Iris pigment epithelial cell (primary cell): ENCODE measurements around the gene RIPK4.

Source experiments
- DNase-seq: peaks from one replicate; pipeline ENCODE4 v3.0.0-alpha.2; 2011; ENCODE audit warnings: low read depth

RIPK4 gene

DNA sequence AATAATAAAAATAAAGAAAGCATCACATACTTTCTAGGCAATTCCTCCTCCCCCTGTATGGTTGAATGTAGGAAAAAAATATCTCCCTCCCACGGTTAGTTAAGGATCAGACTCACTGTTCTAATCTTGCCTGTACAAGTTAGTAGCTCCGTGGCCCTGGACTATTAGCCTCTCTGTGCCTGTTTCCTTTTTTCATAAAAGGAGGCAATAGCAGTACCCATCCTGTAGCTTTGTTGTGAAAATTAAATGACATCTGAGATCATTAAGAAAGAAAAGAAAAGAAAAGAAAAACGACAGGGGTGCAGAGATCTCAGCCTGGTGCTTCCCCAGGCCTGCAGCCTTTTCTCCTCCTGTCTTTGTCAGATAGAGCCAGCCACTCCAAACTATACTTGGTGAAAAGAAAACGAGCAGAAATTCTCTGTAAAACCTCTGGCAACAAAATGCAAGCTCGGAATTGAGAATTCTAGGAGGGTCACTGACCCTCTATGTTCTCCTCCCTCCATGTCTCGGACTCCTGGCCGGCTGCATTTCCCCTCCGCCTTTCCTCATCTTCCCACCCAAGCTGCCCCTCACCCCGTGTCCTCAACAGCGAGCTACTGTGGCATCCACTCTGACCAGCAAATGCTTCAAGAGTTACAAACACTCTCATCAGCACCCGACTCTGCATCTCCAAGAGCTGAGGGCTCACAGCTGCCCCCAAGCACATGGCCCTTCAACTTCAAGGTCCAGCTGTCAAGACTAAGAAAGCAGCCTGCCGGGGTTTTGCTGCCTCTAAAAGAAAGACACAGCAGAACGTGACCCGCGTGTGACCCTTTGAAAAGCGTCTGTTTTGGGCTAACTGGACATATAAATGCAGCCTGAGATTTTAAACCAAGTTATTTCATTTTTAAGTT, 13.6 kb downstream of the RIPK4 start:
- DNase-seq, result no peak

DNA sequence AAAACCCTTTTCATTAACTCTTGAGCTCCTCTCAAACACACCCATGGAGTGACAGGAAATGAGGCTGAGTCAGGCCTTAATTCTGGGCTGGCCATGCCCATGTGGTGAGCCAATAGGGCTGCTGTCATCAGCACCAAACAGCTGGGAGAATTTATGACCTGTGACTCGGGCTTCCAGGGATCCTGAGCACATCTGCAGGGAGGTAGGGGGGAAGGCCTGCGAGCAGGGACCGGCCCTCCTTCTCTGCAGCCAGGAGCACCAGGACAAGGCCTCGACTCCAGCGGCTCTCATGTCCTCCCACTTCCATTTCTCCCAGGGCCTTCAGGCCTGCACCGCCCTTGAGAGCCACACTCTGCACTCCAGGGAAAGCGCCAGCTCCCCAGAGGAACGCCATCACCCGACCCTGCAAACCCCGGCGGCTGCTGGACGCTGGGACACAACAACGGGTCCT, 14.6 kb downstream of the RIPK4 start:
- DNase-seq, result peak; percentile 20

DNA sequence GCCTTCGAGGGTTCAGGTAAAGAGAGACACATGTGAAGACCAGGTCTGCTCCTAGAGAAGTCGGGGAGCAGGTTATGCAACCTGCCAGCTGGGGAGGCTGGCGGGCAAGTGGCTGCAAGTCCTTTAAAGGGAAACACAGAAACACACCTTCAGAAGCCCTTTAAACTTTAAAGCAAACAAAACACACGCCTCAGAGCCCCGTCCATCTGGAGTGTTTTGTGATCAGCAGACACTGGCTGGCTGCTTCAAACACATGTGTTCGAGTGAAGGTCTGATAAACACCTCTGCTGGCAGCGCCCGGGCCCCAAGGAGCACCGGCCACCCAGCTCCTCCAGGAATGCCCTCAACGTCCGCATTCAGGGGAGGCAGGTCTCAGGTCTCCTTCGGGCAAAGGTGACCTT, 15.2 kb downstream of the RIPK4 start:
- no peak for DNase-seq

DNA sequence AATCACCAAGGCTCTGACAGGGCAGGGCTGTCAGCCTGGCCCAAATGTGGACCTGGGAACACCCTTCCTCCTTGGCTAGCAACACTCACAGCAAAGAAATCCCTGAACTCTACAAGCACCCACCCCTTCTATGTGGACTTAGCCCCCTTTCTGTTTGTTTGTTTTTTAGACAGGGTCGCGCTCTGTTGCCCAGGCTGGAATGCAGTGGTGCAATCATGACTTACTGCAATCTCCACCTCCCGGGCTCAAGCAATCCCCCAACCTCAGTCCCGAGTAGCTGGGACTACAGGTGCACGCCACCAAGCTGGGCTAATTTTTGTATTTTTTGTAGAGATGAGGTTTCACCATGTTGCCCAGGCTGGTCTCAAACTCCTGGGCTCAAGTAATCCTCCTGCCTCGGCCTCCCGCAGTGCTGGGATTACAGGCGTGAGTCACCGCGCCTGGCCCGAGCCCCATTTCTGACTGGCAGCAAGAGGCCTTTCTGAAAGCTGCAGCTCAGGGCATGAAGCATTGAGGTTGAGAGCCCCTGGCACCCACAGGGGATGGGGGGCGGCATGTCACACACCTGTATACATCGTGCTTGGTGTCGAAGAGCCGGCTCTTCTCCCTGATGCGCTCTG, 16.2 kb downstream of the RIPK4 start:
- DNase-seq, result no peak

DNA sequence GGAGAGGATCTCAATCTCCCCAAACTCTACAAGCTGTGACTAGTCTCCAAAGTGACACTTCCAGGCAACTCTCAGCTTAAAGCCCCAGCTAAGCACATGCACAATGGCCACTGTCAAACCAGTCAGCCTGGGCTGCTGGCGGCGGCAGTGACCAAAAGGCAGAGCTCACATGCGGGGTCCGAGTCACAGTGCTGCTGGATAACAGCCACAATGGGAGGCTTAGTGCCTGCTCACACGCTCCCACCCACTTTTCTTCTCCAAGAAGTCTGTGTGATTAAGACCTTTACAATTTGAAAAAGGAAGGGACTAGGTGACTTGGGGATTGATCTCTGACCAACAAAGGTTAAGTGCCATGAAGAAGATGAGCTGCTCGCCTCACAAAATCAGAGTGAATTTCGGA, 16.8 kb downstream of the RIPK4 start:
- no peak for DNase-seq

DNA sequence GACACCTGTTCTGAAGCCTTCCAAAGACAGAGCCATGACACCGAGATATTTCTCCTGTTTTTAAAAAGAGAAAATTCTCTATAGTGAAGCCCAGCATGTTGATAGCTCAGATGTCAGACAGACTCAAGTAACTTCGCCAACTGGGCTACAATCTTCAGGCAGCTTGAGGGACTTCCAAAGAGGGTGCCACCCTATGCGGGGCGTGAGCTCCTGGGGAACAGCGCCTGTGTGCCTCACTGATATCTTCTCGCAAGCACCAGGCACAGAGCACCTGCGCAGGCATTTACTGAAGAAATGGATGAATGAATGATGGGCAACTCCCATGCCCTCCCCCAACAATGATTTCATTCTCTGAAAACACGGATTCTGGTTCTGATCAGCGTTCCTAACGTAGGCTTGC, 17.6 kb downstream of the RIPK4 start:
- DNase-seq, result no peak

DNA sequence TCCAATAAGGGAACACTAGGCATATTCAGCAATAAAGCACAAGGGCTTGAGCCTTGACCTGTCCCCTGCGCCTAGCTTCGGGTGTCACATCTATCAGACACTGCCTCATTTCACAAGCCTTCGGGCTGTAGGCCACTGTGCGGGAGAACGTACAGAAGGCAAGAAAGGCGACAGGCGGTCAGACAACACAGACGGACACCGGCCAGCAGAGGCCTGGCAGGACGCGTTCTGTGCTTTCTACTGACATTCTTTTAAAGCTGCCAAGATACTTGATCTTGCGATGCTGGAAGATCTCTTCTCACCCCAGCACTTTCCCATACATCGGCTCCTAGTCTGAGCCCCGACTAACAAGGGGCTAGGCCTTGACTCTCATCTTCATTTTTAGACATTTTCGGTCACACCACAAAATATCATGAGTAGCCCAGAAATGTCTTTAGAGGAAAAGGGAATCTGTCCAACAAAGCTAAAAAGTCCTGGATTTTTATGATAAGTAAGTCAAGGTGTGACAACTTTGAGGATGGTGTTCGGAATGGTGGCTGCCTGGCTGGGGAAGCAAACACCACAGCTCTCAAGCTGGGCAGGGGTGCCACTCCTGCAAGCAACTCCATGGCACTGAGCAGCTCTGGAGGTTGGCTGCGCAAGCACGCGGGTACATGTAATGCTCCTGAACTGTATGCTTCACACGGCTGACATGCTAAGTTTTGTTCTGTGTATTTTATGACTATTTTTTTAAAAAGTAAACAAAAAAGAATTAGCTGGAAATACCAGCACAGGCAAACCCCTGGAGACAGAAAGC, 18.7 kb downstream of the RIPK4 start:
- DNase-seq, result no peak

DNA sequence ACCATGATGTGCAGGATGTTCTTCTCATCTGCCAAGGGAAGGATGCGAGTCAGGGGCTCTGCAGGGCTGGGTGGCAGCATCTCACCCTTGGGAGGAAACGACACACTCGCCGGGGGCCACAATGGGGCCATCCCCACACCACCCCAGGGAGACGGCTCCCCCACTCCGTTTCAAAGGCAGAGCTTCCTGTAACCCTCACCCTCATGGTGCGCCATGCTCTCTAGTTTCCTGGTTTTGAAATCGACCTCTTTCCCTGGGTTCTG, 20.2 kb downstream of the RIPK4 start:
- DNase-seq, result no peak

DNA sequence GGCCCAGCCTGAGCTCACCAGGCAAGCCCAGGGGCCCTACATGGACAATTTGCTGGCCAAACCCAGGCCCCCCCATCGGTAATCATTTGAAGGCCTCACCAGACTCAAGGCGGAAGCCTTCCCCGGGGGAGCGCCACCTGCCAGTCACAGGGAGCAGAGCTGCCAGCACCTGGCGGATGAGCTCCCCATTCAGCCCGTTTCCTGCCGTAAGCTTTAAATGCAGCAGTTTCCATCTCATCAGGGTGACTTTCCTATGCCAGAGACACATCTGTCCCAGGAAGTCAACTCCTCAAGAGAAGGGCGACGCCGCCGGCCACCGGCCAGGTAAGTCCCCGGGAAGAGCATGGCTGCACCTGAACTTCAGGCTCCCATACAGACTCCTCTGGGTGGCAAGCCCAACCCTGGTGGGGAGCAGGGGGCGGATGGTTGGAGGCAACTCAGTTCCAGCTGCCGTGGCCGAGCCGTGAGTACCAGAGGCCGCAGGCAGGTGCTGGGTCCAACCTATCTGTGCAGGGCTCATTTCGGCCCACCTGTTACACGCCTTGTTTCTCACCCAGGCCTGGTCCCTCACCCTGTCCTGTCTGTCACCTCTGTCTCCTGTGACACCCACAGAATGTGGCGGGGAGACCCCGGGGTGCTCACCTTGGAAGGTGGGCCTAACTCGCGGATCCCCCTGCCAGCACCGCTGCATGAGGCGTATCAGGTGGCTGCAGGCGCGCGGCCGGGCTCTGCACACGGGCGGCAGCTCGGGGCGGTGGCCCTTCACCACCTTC, 20.7 kb downstream of the RIPK4 start:
- no peak for DNase-seq

DNA sequence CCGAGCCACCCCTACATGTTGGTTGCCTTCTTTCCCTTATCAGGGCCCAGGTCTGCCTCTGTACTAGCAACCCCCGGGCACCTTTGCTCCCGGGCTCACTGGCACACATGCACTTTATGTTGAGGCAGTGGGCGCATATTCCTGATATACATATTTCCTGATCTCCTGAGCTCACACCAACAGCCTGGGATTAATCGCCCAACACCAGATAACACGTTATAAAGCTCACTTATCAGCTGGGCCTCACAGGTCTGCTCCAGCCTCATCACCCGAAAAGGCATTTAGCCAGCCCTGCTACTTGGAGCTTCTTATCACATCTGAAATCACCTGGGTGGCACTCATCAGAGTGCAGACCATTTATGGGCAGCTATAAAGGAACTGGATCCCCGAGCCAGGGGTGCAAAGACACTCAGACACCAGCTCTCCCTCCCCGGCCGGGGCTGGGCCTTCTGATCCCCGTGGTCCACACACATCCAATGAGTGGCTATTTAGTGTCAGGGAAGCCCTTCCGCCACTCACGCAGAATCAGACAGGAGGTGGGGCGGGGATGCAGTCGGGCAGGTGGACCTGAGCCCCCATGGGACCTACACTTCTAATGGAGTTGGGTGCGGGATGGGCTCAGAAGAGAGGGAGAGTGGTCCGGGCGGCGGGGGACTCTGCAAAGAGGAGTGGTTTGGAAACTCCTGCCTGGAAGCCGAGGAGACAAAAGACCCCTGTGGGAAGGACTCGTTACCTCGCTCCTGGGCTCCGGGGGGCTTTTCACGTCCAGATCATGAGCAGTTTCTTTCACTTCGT, 21.6 kb downstream of the RIPK4 start:
- DNase-seq, result no peak

DNA sequence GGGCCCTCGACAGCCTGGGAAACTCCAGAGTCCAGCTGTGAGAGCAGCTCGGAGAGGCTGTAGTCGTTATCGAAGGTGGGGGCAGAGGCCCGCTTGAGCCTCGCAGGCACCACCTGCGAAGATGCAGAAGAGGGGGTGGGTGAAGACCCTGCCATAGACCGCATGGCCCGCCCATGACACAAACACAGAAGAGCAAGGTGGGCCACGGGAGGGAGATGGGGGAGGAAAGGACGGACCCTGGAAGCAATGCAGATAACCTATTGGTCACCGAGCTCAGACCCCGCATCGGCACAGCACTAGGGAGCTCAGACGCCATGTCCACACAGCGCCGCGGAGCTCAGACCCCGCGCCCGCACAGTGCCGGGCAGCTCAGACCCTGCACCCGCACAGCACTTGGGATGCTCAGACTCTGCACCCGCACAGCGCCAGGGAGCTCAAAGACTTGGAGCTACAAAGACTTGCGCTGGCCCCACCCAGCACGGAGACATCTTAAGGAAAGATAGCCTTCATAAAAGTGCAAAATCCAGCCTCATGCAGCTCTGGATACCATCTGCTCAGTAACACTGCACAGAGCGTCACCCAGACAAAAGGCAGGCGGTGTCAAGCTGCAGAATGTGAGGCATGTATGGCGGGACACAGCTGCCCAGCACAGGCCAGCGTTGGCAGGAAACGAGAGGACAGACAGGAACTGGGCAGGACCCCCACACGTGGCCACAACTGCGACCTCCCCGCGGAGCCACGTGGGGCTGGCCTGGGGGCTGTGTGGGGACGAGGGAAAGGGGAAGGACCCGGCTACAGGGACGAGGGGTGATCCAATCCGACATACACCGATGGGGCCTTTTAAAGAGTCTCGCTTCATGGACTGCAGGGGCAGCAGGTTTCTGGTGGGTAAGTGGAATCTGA, 22.6 kb downstream of the RIPK4 start:
- DNase-seq, result no peak

DNA sequence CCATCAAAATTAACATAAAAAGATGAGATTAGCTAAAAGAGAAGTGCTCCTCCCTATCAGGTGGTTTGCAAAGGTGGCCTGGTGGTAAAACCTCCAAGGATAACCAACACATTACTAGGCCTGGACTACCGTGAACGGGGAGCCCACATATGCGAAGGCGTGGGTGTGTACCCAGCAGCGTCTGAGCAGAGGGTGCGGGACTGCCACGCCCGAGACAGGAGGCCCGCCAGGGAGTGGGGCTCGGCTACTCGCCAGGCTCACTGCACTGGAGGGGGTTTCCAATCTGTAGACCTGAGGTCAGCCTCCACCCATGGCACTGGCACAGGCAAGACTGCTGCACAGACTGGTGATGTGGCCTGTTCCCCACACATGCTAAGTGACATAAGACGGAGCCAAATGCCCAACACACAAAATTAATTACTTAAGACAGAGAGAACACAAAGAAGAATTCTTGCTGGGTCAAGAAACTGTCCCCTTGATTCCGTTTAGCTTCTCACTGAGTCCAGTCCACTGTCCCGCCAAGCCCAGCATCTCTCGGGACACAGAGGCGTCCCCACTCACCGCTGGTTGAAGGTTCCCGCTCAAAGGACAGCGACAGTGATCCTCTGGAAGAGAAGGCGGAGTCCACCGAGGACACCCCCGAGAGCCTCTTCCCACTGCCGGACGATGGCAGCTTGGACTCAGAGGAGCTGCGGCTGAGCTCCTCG, 23.4 kb downstream of the RIPK4 start:
- DNase-seq, result no peak

DNA sequence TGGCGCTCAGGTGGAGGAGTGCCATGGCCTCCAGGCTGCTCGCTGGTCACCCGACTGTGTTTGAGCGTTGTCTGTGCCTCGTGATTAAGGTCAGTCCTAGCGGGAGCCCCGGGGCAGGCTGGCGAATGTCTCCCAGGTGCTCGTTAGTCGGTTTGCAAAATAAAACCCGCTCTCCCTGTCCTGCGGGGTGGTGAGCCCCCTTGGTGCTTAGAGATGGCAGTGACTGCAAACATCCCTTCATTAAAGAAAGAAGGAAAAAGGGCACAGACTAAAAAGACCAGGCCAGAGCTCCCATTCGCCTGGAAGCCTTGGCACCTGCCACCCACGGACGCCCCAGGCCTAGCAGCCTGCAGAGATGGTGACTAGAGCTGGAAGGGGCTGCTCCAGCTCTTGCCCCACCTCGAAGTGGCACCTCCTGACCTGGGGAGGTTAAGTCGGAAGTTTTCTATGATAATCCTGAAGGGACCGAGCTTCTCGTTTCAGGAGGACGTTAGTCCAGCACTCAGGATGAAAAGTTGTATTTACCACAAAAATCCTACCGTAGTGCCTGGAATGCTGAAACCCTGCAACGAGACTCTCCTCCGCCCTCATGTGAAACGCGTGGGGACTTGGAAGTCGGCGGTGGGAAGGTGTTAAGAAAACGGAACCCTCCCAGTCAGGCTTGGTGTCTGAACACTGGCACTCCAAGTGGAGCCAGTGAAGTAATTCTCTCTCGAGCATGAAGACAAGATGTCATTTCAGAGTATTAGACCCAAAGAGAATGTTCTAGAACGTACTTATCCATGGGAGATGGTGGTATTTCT, 24.6 kb downstream of the RIPK4 start:
- no peak for DNase-seq

DNA sequence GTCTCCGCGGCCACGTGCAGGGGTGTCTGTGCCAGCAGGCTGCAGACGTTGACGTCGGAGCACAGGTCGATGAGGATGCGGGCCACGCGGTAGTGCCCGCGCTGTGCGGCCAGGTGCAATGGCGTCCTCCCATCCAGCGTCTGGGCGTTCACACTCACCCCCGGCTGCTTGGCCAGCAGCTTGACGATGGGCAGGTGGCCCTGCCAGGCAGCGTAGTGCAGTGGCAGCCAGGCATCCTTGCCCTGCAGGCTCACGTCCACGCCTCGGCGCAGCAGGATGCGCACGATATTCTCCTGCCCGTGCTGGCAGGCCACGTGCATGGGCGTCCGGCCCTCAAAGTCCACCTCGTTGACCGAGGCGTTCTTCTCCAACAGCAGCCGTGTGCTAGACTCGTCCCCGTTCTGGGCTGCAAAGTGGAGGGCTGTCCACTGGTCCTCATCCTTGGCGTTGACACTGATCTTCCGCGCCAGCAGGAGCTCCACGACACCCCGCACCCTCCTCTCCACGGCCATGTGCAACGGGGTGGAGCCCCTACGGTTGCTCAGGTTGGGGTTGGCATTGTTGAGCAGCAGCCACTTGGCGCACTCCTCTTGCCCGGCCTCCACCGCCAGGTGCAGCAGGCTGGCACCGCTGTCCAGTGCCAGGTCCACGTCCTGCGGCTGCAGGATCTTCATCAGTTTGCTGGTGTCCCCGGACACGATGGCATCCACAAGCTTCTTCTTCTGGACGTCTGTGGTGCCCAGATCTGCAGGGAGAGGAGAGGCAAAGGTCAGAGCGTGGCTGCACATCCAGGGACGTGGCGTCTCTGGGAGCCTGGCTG, 25.4 kb downstream of the RIPK4 start:
- no peak for DNase-seq

DNA sequence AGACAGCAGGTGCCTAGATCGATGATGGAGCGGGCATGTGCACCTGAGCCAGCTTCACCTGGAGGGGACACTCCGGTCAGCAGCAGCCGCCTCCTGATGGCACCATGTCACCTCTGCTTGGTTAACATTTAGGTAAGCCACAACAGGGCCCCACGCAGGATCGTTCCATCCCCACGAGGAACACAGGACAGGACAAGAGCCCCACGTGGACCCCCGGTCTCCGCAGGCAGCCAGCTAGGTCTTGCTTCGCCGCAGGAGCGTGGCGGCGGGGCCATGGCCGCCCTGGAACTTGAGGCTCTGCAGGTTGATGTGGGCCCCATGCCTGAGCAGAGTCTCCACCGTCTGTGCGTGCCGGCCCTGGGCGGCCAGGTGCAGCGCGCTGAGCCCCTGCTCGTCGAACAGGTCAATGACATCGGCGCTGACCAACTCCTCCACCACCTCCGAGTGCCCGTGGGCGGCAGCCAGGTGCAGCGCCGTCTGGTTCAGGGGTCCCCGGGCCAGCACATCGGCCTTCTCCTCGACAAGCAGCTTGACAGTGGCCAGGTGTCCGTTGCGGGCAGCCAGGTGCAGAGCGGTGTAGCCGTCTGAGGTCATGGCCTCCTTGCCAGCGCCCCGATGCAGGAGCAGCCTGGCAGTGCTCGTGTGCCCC, 26.1 kb downstream of the RIPK4 start:
- DNase-seq, result no peak

DNA sequence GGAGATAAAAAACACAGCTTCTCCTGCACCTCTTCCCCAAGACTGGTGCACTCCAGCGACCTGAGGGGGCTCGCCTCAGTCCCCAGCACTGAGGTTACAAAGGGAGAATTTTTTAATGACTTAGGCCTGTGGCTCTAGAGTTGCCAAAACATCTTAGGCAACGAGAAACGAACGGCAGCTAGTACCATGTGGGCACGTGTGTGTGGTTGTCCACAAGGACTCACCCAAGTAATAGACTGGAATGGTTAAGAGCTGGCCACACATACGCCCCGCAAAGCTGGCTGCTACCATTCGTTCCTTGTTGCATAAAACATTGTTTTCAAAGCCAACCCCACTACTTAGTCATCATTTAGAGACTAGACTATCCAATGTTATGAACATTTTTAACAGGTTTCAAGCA, 26.9 kb downstream of the RIPK4 start:
- DNase-seq, result no peak

DNA sequence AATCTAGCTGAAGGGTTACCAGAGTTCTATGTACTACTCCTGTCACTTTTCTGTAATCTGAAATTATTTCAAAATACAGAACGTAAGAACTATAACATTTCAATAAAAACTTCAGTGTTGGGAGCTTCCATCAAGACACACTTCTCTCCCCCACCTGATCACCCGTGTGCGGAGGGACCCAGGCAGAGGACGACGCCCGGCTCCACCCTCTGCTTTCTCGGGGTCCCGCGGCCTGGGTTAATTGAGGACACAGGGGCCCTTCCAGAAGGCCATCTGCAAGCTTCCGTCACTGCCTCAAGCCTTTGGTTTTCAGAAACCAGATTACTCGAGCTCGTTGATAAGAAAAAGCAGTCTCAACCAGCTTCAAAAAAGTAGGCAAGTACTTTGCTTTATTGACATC, 27.8 kb downstream of the RIPK4 start:
- DNase-seq, result no peak
